MM.1S (cell line): ENCODE data around the gene PARD3.

ENCODE experiments used
- DNase-seq: peaks from one replicate; pipeline ENCODE4 v3.0.0-alpha.2; 2015
- H2AFZ ChIP-seq: fragments of 300-600 bp; sonication (generic); 2 replicates; pipeline ENCODE4 v1.6.0; 2016; ENCODE audit warnings: antibody characterized with exemption, low read length
- H3F3A ChIP-seq: fragments of 300-600 bp; sonication (generic); 2 replicates; pipeline ENCODE4 v1.6.1; 2016; ENCODE audit warnings: mild to moderate bottlenecking, antibody characterized with exemption, low read length, moderate library complexity, mixed read lengths; ENCODE audit not compliant: insufficient read depth
- H3K27ac ChIP-seq: fragments of 300-600 bp; sonication (generic); 2 replicates; pipeline ENCODE4 v1.5.1; 2016; ENCODE audit warnings: mild to moderate bottlenecking, low read length
- H3K27me3 ChIP-seq: fragments of 300-600 bp; sonication (generic); replicated peaks from 2 replicates; pipeline ENCODE4 v1.6.0; 2016; ENCODE audit warnings: low read length; ENCODE audit not compliant: insufficient read depth
- H3K36me3 ChIP-seq: fragments of 300-600 bp; sonication (generic); replicated peaks from 2 replicates; pipeline ENCODE4 v1.6.1; 2016; ENCODE audit warnings: mild to moderate bottlenecking, low read length, mixed read lengths; ENCODE audit not compliant: insufficient read depth
- H3K4me1 ChIP-seq: fragments of 300-600 bp; sonication (generic); 2 replicates; pipeline ENCODE4 v1.6.1; 2016; ENCODE audit warnings: low read length, mixed read lengths
- H3K4me2 ChIP-seq: fragments of 300-600 bp; sonication (generic); 2 replicates; pipeline ENCODE4 v1.6.0; 2016; ENCODE audit warnings: low read depth, low read length
- H3K4me3 ChIP-seq: fragments of 300-600 bp; sonication (generic); 2 replicates; pipeline ENCODE4 v1.5.1; 2016; ENCODE audit warnings: low read length, mixed read lengths
- H3K79me2 ChIP-seq: fragments of 300-600 bp; sonication (generic); 2 replicates; pipeline ENCODE4 v1.6.1; 2016; ENCODE audit warnings: mixed run types, low read length, mixed read lengths
- H3K9ac ChIP-seq: fragments of 300-600 bp; sonication (generic); 2 replicates; pipeline ENCODE4 v1.6.1; 2016; ENCODE audit warnings: low read length, mixed read lengths
- H3K9me2 ChIP-seq: fragments of 300-600 bp; sonication (generic); replicated peaks from 2 replicates; pipeline ENCODE4 v1.6.1; 2016; ENCODE audit warnings: mild to moderate bottlenecking, low read length, mixed read lengths; ENCODE audit not compliant: insufficient read depth
- H3K9me3 ChIP-seq: fragments of 300-600 bp; sonication (generic); replicated peaks from 2 replicates; pipeline ENCODE4 v1.6.1; 2016; ENCODE audit warnings: mild to moderate bottlenecking, low read length, mixed read lengths; ENCODE audit not compliant: insufficient read depth
- H4K20me1 ChIP-seq: fragments of 300-600 bp; sonication (generic); 2 replicates; pipeline ENCODE4 v1.6.1; 2016; ENCODE audit warnings: mild to moderate bottlenecking, low read length, moderate library complexity, mixed read lengths; ENCODE audit not compliant: insufficient read depth
- CTCF ChIP-seq: fragments of 300-600 bp; sonication (generic); IDR thresholded peaks from 2 replicates; pipeline ENCODE4 v1.5.1; 2016; ENCODE audit warnings: antibody characterized with exemption, low read length, mixed read lengths
- EZH2 ChIP-seq: fragments of 300-600 bp; sonication (generic); optimal IDR thresholded peaks from 2 replicates; pipeline ENCODE3; 2017; ENCODE audit warnings: low read depth, mild to moderate bottlenecking, antibody characterized with exemption, low read length, mixed read lengths
- EZH2phosphoT487 ChIP-seq: fragments of 300-600 bp; sonication (generic); IDR thresholded peaks from 2 replicates; pipeline ENCODE4 v1.6.1; 2018; ENCODE audit warnings: antibody characterized with exemption, low read length

Gene PARD3

GRCh38 chr10:34746094-34746493 lies 69.0 kb downstream of the PARD3 start:
- Histone ChIP-seq H2AFZ (no peak overlapping the region), H3K9ac (no peak overlapping the region), H4K20me1 (peaks cover 11% of the 10 kb centered on the region), H3K4me2 (no peak overlapping the region), H3K9me2 (no peaks in the 10 kb centered on the region), H3K27me3 (no peaks in the 10 kb centered on the region), H3K4me3 (no peak overlapping the region), H3K27ac (no peak overlapping the region), H3K4me1 (no peaks in the 10 kb centered on the region), H3K36me3 (no peaks in the 10 kb centered on the region), H3K9me3 (no peaks in the 10 kb centered on the region), H3K79me2 (peaks cover 97% of the 10 kb centered on the region), H3F3A (no peaks in the 10 kb centered on the region)
- DNase-seq: no peak
- TF ChIP-seq CTCF: no peak
- no peak for TF ChIP-seq EZH2phosphoT487
- TF ChIP-seq EZH2: no peak

GRCh38 chr10:34745244-34745643 lies 69.9 kb downstream of the PARD3 start:
- H3K4me1 ChIP-seq: peaks cover 5% of the 10 kb centered on the region
- no peaks in the 10 kb centered on the region for H3K27me3 ChIP-seq
- DNase-seq: no peak
- H4K20me1 ChIP-seq: peaks cover 12% of the 10 kb centered on the region
- H3K79me2 ChIP-seq: peaks cover 97% of the 10 kb centered on the region
- no peaks in the 10 kb centered on the region for H3F3A ChIP-seq
- no peaks in the 10 kb centered on the region for H3K9me2 ChIP-seq
- H3K4me3 ChIP-seq: no peak overlapping the region
- H3K4me2 ChIP-seq: no peak overlapping the region
- no peak for TF ChIP-seq EZH2phosphoT487
- no peak for TF ChIP-seq EZH2
- no peak for TF ChIP-seq CTCF
- H3K27ac ChIP-seq: no peak overlapping the region
- H3K9ac ChIP-seq: no peak overlapping the region
- H3K9me3 ChIP-seq: no peaks in the 10 kb centered on the region
- H3K36me3 ChIP-seq: no peaks in the 10 kb centered on the region
- no peak overlapping the region for H2AFZ ChIP-seq

GRCh38 chr10:34744590-34744989 lies 70.5 kb downstream of the PARD3 start:
- Histone ChIP-seq H3K36me3 (no peaks in the 10 kb centered on the region), H4K20me1 (peaks cover 16% of the 10 kb centered on the region), H3K27me3 (no peaks in the 10 kb centered on the region), H3K4me2 (no peak overlapping the region), H3K9me2 (no peaks in the 10 kb centered on the region), H3K9ac (no peak overlapping the region), H3K4me3 (no peak overlapping the region), H3K4me1 (peaks cover 12% of the 10 kb centered on the region), H3K27ac (no peak overlapping the region), H3K79me2 (peaks cover 97% of the 10 kb centered on the region), H2AFZ (no peak overlapping the region), H3K9me3 (no peaks in the 10 kb centered on the region), H3F3A (no peaks in the 10 kb centered on the region)
- TF ChIP-seq CTCF: no peak
- TF ChIP-seq EZH2: no peak
- TF ChIP-seq EZH2phosphoT487: no peak
- DNase-seq: no peak
